Nephron (organoid): Measurements from ENCODE around the gene TRAPPC6A.

ENCODE experiments used
- H3K27ac Mint-ChIP-seq, 3 experiments: 2 replicates each; pipeline ENCODE4 v1.8.0; 2020; ENCODE audit warnings: mixed read lengths in 3 of 3, mild to moderate bottlenecking in 2 of 3, moderate library complexity in 1 of 3
- H3K27me3 Mint-ChIP-seq: 2 replicates; pipeline ENCODE4 v1.8.0; 2021; ENCODE audit warnings: low read depth, mild to moderate bottlenecking, moderate library complexity, mixed read lengths
- H3K36me3 Mint-ChIP-seq: 2 replicates; pipeline ENCODE4 v1.8.0; 2020; ENCODE audit warnings: low read depth, mixed read lengths
- H3K4me1 Mint-ChIP-seq: 2 replicates; pipeline ENCODE4 v1.8.0; 2020; ENCODE audit warnings: mixed read lengths
- H3K4me3 Mint-ChIP-seq, 3 experiments: 2 replicates each; pipeline ENCODE4 v1.8.0; 2020; ENCODE audit warnings: mild to moderate bottlenecking in 3 of 3, mixed read lengths in 3 of 3, moderate library complexity in 2 of 3
- H3K9me3 Mint-ChIP-seq: 2 replicates; pipeline ENCODE4 v1.8.0; 2020; ENCODE audit warnings: mixed read lengths
- TF ChIP-seq, protein P1 (sequence below), 3 experiments: fragments of 200-600 bp; sonication (generic); IDR thresholded peaks; one replicate each; pipeline ENCODE4 v1.5.0; 2021; ENCODE audit warnings: antibody characterized with exemption in 3 of 3; ENCODE audit not compliant: unreplicated experiment in 3 of 3

The TRAPPC6A gene

GRCh38 chr19:45130888-45131615, 47.0 kb downstream of the TRAPPC6A start:
- no peak overlapping the region for H3K4me3 Mint-ChIP-seq
- H3K27me3 Mint-ChIP-seq, result no peaks in the 10 kb centered on the region
- no peak overlapping the region for H3K27ac Mint-ChIP-seq
- H3K4me1 Mint-ChIP-seq, result peaks cover 7% of the 10 kb centered on the region
- H3K36me3 Mint-ChIP-seq, result no peaks in the 10 kb centered on the region
- H3K9me3 Mint-ChIP-seq, result no peaks in the 10 kb centered on the region
- TF ChIP-seq, protein P1, sequence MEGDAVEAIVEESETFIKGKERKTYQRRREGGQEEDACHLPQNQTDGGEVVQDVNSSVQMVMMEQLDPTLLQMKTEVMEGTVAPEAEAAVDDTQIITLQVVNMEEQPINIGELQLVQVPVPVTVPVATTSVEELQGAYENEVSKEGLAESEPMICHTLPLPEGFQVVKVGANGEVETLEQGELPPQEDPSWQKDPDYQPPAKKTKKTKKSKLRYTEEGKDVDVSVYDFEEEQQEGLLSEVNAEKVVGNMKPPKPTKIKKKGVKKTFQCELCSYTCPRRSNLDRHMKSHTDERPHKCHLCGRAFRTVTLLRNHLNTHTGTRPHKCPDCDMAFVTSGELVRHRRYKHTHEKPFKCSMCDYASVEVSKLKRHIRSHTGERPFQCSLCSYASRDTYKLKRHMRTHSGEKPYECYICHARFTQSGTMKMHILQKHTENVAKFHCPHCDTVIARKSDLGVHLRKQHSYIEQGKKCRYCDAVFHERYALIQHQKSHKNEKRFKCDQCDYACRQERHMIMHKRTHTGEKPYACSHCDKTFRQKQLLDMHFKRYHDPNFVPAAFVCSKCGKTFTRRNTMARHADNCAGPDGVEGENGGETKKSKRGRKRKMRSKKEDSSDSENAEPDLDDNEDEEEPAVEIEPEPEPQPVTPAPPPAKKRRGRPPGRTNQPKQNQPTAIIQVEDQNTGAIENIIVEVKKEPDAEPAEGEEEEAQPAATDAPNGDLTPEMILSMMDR (IDR thresholded peaks at IDR 0.05; ENCODE audit: unreplicated experiment in 3 of 3), result no peak

GRCh38 chr19:45130236-45130635, 47.8 kb downstream of the TRAPPC6A start:
- Mint-ChIP-seq H3K27me3 (no peaks in the 10 kb centered on the region), H3K4me1 (peaks cover 7% of the 10 kb centered on the region), H3K4me3 (no peak overlapping the region), H3K27ac (no peak overlapping the region), H3K9me3 (no peaks in the 10 kb centered on the region), H3K36me3 (no peaks in the 10 kb centered on the region)
- TF ChIP-seq, protein P1 (IDR thresholded peaks at IDR 0.05; ENCODE audit: unreplicated experiment in 3 of 3), result no peak

DNA sequence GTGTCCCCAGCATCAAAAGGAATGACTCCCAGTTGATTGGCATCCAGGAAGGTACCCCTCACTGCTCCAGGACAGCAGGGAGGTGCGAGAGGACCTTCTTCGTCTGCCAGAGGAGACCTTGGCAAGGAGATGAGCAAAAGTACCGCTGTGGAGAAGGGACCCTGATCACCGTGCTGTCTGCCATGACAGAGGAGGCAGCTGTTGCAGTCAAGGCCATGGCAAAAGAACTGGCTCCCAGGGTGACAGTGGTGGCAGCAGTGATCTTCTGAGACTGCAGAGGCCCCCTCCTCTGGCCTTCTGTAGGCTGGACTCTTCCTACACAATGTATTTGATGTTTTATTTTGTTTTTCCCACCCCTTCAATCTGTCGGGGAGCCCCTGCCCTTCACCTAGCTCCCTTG, 49.2 kb downstream of the TRAPPC6A start:
- no peaks in the 10 kb centered on the region for H3K9me3 Mint-ChIP-seq

GRCh38 chr19:45128146-45128545, 49.9 kb downstream of the TRAPPC6A start:
- Mint-ChIP-seq H3K27me3 (no peaks in the 10 kb centered on the region), H3K4me1 (peaks cover 10% of the 10 kb centered on the region), H3K9me3 (no peaks in the 10 kb centered on the region), H3K4me3 (no peak overlapping the region), H3K36me3 (no peaks in the 10 kb centered on the region), H3K27ac (no peak overlapping the region)
- TF ChIP-seq, protein P1 (IDR thresholded peaks at IDR 0.05; ENCODE audit: unreplicated experiment in 3 of 3), result no peak

More for the DNA sequence above, 49.2 kb downstream of the TRAPPC6A start:
- H3K27ac Mint-ChIP-seq, result no peak overlapping the region
- TF ChIP-seq, protein P1 (IDR thresholded peaks at IDR 0.05; ENCODE audit: unreplicated experiment in 3 of 3), result no peak
- H3K27me3 Mint-ChIP-seq, result no peaks in the 10 kb centered on the region
- no peak overlapping the region for H3K4me3 Mint-ChIP-seq
- H3K36me3 Mint-ChIP-seq, result no peaks in the 10 kb centered on the region
- peaks cover 5% of the 10 kb centered on the region for H3K4me1 Mint-ChIP-seq

DNA sequence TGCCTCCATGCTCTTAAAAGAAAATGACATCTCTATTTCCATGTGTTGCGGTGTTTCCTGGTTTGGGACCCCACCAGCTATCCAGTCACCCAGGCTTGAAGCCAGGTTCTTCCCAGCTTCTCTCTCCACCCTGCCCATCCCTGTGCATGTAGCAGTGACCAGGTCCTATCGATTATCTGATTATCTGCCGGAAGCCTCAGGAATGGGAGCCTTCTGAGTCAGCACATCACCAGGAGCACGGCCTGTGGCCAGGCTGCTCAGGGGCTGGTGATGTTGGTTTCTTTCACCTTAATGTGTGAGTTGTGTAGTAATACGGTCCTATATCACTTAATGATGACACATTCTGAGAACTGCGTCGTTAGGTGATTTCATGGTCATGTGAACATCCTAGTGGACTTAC, 51.4 kb downstream of the TRAPPC6A start:
- Mint-ChIP-seq H3K27me3 (no peaks in the 10 kb centered on the region), H3K9me3 (no peaks in the 10 kb centered on the region), H3K36me3 (no peaks in the 10 kb centered on the region), H3K4me1 (peaks cover 18% of the 10 kb centered on the region), H3K4me3 (no peak overlapping the region), H3K27ac (no peak overlapping the region)
- TF ChIP-seq, protein P1 (IDR thresholded peaks at IDR 0.05; ENCODE audit: unreplicated experiment in 3 of 3), result no peak

GRCh38 chr19:45125975-45126493, 52.0 kb downstream of the TRAPPC6A start:
- Mint-ChIP-seq H3K4me1 (peaks cover 24% of the 10 kb centered on the region), H3K9me3 (no peaks in the 10 kb centered on the region), H3K27me3 (no peaks in the 10 kb centered on the region), H3K4me3 (no peak overlapping the region), H3K36me3 (no peaks in the 10 kb centered on the region), H3K27ac (no peak overlapping the region)
- TF ChIP-seq, protein P1 (IDR thresholded peaks at IDR 0.05; ENCODE audit: unreplicated experiment in 3 of 3), result peak; percentile 44 to 57 (median 49)
